MG63 (cell line): ENCODE results near the gene MBD3L4. TPM values are rescaled to one million over a fixed set of nuclear protein-coding genes. Genes with fewer than 3 reads are reported as not detected.
"Not testable (repeated sequence)": the region's sequence is repeated elsewhere in the genome, so short reads cannot be mapped to it uniquely, and the experiment has no call there.

Experiments used
- DNase-seq: peaks from one replicate; pipeline ENCODE4 v3.0.0-alpha.2; 2020
- H3K27me3 ChIP-seq: fragments of 250-450 bp; sonication (Bioruptor Pico); 2 replicates; pipeline ENCODE4 v1.5.1; 2020; ENCODE audit warnings: mild to moderate bottlenecking, moderate library complexity
- H3K36me3 ChIP-seq: fragments of 250-450 bp; sonication (Bioruptor Pico); 2 replicates; pipeline ENCODE4 v1.5.1; 2020; ENCODE audit warnings: mild to moderate bottlenecking, moderate library complexity
- H3K4me3 ChIP-seq: fragments of 250-450 bp; sonication (Bioruptor Pico); 2 replicates; pipeline ENCODE4 v1.5.1; 2020; ENCODE audit warnings: mild to moderate bottlenecking, moderate library complexity
- H3K9me3 ChIP-seq: fragments of 250-450 bp; sonication (Bioruptor Pico); 2 replicates; pipeline ENCODE4 v1.5.1; 2020; ENCODE audit warnings: mild to moderate bottlenecking, moderate library complexity
- total RNA-seq: library from RNA; depleted of rRNA; stranded (reverse); fragments of >200 nt; shearing (Covaris generic); gene quantifications from 2 replicates; pipeline ENCODE4 v1.2.3, GENCODE V29; 2014; ENCODE audit warnings: low replicate concordance

MBD3L4 gene
- total RNA-seq, 1 experiment from 2014 or later = not detected

DNA sequence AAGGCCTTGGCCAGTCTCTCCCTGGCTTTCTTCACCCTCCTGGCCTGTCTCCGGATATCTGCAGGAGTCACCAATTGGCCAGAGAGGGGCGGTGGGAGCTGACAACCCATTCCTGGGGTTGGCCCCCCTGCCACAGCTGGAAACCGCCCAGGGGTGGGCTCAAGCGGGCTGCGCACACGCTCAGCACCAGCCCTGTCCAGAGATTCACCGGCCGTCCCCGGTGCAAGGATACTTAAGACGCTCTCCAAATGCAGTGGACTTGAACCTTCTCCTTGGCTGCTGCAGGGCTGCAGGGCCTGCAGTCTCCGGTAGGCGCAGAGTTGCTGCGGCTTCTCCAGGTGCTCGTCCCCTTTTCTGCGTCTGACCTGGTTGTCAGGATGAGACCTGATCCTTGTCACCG lies 16.4 kb upstream of the MBD3L4 start:
- H3K36me3 ChIP-seq, H3K9me3 ChIP-seq, H3K4me3 ChIP-seq, DNase-seq, H3K27me3 ChIP-seq: not testable (repeated sequence)

DNA sequence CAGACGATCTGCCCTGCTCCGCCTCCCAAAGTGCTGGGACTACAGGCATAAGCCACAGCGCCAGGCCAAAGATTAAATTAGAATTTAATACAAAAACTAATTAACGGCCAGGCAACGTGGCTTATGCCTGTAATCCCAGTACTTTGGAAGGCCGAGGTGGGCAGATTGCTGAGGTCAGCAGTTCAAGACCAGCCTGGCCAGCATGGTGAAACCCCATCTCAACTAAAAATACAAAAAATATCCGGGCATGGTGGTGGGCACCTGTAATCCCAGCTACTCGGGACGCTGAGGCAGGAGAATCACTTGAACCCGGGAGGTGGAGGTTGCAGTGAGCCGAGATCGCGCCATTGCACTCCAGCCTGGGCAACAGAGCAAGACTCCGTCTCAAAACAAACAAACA lies 15.7 kb upstream of the MBD3L4 start:
- H3K4me3 ChIP-seq, H3K27me3 ChIP-seq: not testable (repeated sequence)

GRCh38 chr19:7054635-7055368 lies 14.8 kb upstream of the MBD3L4 start:
- not testable (repeated sequence) for H3K27me3 ChIP-seq, H3K4me3 ChIP-seq, H3K9me3 ChIP-seq, DNase-seq, H3K36me3 ChIP-seq

More for the DNA sequence above, 15.7 kb upstream of the MBD3L4 start:
- not testable (repeated sequence) for DNase-seq, H3K9me3 ChIP-seq, H3K36me3 ChIP-seq

DNA sequence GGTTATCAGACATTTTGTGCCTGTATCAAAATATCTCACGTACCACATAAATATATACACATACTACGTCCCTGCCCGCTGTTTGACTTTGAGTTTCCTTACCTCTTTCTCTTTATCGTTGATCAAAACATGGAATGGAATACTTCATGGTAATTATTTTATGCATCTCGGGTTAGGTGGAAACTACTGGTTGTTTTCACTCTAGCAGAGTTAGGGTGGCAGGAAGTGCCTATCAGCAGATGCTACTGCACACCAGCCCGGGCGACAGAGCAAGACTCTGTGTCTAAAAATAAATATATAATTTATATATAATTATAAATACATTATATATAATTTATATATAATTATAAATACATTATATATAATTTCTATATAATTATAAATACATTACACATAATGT lies 12.9 kb upstream of the MBD3L4 start:
- H3K9me3 ChIP-seq, H3K4me3 ChIP-seq, DNase-seq, H3K36me3 ChIP-seq, H3K27me3 ChIP-seq: not testable (repeated sequence)

GRCh38 chr19:7051421-7051820 lies 11.4 kb upstream of the MBD3L4 start:
- H3K9me3 ChIP-seq, H3K27me3 ChIP-seq, H3K36me3 ChIP-seq, H3K4me3 ChIP-seq, DNase-seq: not testable (repeated sequence)

DNA sequence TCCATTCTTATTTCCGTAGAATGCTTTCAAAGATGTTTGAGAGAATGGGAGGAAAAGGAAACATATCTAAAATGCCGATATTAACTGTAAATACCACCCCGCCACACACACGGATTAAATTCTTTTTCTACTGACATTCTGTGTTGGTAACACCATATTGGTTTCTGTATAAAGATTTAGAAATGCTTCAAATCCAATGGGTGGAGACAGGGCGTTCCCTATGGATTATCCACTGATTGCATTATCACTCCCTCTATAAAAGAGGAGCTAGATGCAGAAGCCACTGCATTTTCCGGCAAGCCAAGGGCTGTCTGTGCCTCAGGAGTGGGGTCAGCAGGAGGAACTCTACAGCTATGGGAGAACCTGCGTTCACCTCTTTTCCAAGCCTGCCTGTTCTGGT lies 9.0 kb upstream of the MBD3L4 start, which contains the start of gene MBD3L2:
Gene MBD3L2 (plus strand): TSS at position 301 of the 400 bp plus-strand sequence. CDS start 53 bp downstream, at position 354.
- not testable (repeated sequence) for H3K4me3 ChIP-seq, DNase-seq, H3K9me3 ChIP-seq, H3K36me3 ChIP-seq, H3K27me3 ChIP-seq

- DNase-seq, H3K9me3 ChIP-seq, H3K36me3 ChIP-seq, H3K4me3 ChIP-seq, H3K27me3 ChIP-seq: not testable (repeated sequence)
Observed at GRCh38 chr19:7041563-7041962, 1.6 kb upstream of the MBD3L4 start.

GRCh38 chr19:7030278-7030677 lies 9.7 kb downstream of the MBD3L4 start, which contains the start of gene MBD3L5:
MBD3L5 (plus strand) TSS chr19:7030578; CDS start chr19:7030612, 34 bp downstream.
- H3K27me3 ChIP-seq, H3K36me3 ChIP-seq, DNase-seq, H3K9me3 ChIP-seq, H3K4me3 ChIP-seq: not testable (repeated sequence)

- H3K9me3 ChIP-seq, DNase-seq, H3K27me3 ChIP-seq, H3K4me3 ChIP-seq, H3K36me3 ChIP-seq: not testable (repeated sequence)
Observed at GRCh38 chr19:7028790-7029189, 11.2 kb downstream of the MBD3L4 start.

DNA sequence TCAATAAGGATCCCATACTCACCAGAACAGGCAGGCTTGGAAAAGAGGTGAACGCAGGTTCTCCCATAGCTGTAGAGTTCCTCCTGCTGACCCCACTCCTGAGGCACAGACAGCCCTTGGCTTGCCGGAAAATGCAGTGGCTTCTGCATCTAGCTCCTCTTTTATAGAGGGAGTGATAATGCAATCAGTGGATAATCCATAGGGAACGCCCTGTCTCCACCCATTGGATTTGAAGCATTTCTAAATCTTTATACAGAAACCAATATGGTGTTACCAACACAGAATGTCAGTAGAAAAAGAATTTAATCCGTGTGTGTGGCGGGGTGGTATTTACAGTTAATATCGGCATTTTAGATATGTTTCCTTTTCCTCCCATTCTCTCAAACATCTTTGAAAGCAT lies 18.6 kb downstream of the MBD3L4 start, which contains the start of gene MBD3L2B:
Gene MBD3L2B (minus strand): TSS at position 101 of the 400 bp plus-strand sequence. CDS start 34 bp downstream, at position 67.
- not testable (repeated sequence) for H3K4me3 ChIP-seq, H3K9me3 ChIP-seq, DNase-seq, H3K27me3 ChIP-seq, H3K36me3 ChIP-seq

GRCh38 chr19:7018828-7019227 lies 21.2 kb downstream of the MBD3L4 start:
- H3K36me3 ChIP-seq = no peaks in the 10 kb centered on the region
- H3K9me3 ChIP-seq = peaks cover 10% of the 10 kb centered on the region
- no peak overlapping the region for H3K4me3 ChIP-seq
- no peak for DNase-seq
- no peaks in the 10 kb centered on the region for H3K27me3 ChIP-seq

GRCh38 chr19:7013678-7014077 lies 26.3 kb downstream of the MBD3L4 start:
- H3K27me3 ChIP-seq = no peaks in the 10 kb centered on the region
- DNase-seq = peak; percentile 84

DNA sequence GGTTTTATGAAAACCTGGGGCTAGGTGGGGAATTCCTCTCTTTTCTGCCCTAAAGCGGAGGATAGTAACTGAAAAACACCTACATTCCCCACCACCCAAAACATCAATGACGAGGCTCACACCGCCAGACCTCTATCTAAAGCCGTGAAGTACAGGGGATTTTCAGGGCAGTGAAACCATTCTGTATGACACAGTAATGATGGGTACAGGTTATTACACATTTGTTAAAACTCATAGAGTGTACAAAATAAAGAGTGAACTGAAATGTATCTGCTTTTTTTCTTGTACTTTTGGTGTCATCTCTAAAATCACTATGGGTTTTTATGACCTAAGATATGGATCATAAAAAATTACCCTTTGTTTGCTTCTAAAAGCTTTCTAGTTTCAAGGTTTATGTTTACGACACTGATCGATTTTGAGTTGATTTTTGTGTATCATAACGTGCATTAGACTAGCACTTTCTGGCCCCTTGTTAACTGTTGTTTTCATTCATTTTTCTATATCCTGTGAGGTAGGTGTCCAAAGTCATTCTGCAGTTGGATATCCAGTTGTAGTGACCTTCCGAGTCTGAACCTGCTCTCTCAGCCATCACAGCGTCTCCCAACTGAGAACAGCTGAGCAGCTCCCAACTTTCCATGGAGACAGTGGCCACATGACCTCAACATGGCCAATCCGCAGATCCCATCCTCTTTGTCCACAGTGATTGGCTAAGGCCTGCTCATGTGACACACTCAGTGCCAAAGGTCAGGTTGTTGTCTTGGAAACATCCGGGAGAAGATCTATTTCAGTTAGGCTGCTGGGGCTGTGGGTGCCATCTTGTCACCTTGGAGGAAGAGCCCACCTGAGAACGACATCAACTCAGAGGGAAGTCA lies 29.0 kb downstream of the MBD3L4 start:
- Histone ChIP-seq H3K4me3 (no peak overlapping the region), H3K9me3 (peaks cover 12% of the 10 kb centered on the region), H3K27me3 (no peaks in the 10 kb centered on the region), H3K36me3 (no peaks in the 10 kb centered on the region)
- DNase-seq = no peak

More at GRCh38 chr19:7013678-7014077, 26.3 kb downstream of the MBD3L4 start:
- Histone ChIP-seq H3K9me3 (peaks cover 12% of the 10 kb centered on the region), H3K36me3 (no peaks in the 10 kb centered on the region), H3K4me3 (no peak overlapping the region)

GRCh38 chr19:7007859-7008258 lies 32.1 kb downstream of the MBD3L4 start:
- Histone ChIP-seq H3K27me3 (no peaks in the 10 kb centered on the region; the same call in 1 of the 2 replicates), H3K9me3 (0 out of 2 replicates have a peak, but pooled peaks cover 2% of the 10 kb centered on the region), H3K4me3 (no peak overlapping the region), H3K36me3 (no peaks in the 10 kb centered on the region)
- no peak for DNase-seq

GRCh38 chr19:7006135-7006704 lies 33.8 kb downstream of the MBD3L4 start:
- H3K36me3 ChIP-seq = no peaks in the 10 kb centered on the region
- peaks cover 7% of the 10 kb centered on the region for H3K27me3 ChIP-seq
- H3K4me3 ChIP-seq = no peak overlapping the region
- DNase-seq = no peak
- H3K9me3 ChIP-seq = no peaks in the 10 kb centered on the region

DNA sequence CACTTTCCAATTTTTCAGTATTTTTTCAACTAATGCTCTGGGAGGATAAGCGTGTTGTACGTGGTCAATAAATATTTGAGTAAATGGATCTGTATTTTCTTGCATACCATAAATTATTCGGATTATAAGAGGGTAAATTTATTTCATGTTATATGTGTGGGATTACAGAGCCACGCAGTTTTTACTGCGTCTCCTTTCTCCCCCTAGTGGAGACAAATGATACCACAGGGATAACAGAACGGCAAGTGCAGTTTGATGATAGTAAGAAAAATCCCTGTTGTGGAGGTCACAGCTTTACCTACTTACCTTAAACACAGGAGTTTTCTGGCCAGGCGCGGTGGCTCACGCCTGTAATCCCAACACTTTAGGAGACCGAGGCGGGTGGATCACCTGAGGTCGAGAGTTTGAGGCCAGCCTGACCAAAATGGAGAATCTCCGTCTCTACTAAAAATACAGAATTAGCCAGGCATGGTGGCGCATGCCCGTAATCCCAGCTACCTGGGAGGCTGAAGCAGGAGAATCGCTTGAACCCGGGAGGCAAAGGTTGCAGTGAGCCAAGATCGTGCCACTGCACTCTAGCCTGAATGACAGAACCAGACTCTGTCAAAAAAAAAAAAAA lies 35.6 kb downstream of the MBD3L4 start:
- DNase-seq = peak; percentile 11
- H3K4me3 ChIP-seq = no peak overlapping the region
- H3K36me3 ChIP-seq = no peaks in the 10 kb centered on the region
- H3K27me3 ChIP-seq = peaks cover 7% of the 10 kb centered on the region
- no peaks in the 10 kb centered on the region; the same call in none of the 2 replicates for H3K9me3 ChIP-seq

DNA sequence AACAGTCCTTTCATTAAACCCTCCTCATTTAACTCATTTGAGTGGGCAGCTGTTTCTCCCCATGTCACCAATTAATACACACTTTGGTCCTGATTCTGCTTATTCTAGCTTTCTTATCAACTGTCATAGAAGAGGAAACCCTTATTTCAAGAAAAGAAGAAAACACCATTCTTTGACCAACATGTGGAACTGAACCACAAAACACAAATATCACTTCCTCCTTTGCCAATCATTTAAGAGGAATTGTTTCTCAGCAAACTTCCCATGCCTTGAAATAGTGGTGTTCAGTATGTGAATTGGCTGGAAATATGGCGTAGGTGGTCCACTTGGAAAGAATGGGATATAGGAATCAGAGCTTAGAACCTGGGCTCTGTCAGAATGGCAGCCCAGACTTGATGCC lies 39.2 kb downstream of the MBD3L4 start:
- no peak for DNase-seq
- Histone ChIP-seq H3K27me3 (peaks cover 7% of the 10 kb centered on the region), H3K9me3 (peaks cover 2% of the 10 kb centered on the region), H3K36me3 (no peaks in the 10 kb centered on the region), H3K4me3 (no peak overlapping the region)
